ENCODE results near the gene PTPRU.
"Not testable (repeated sequence)": the region's sequence is repeated elsewhere in the genome, so short reads cannot be mapped to it uniquely, and the experiment has no call there.

The PTPRU gene

GRCh38 chr1:29291756-29292155 lies 55.4 kb downstream of the PTPRU start:
- DNase-seq (ENCODE audit: low read depth, low spot score): no peak
- Histone ChIP-seq H3K4me1 (ENCODE audit: insufficient read depth, insufficient read length) (peaks cover 10% of the 10 kb centered on the region), H3K4me3 (ENCODE audit: insufficient read length, low read depth) (no peak overlapping the region), H3K9me3 (ENCODE audit: insufficient read depth, low read length) (no peaks in the 10 kb centered on the region), H3K27me3 (ENCODE audit: insufficient read depth, insufficient read length) (no peaks in the 10 kb centered on the region), H3K9ac (ENCODE audit: insufficient read length, low read depth) (no peak overlapping the region), H3K36me3 (ENCODE audit: insufficient read depth, insufficient read length, low read length) (peaks cover 17% of the 10 kb centered on the region)
- no peak for TF ChIP-seq YY1 (IDR thresholded peaks at IDR 0.05; ENCODE audit: insufficient read depth, insufficient read length)
- no peak for TF ChIP-seq SUZ12 (IDR thresholded peaks at IDR 0.05; ENCODE audit: extremely low read depth, insufficient read depth, insufficient read length)
- no peak for TF ChIP-seq ZNF274 (IDR thresholded peaks at IDR 0.05; ENCODE audit: low read depth, low read length)

- TF ChIP-seq SUZ12 (IDR thresholded peaks at IDR 0.05; ENCODE audit: extremely low read depth, insufficient read depth, insufficient read length) (no peak), ZNF274 (IDR thresholded peaks at IDR 0.05; ENCODE audit: low read depth, low read length) (no peak), YY1 (IDR thresholded peaks at IDR 0.05; ENCODE audit: insufficient read depth, insufficient read length) (no peak)
- no peak overlapping the region for H3K4me3 ChIP-seq (ENCODE audit: insufficient read length, low read depth)
- no peak overlapping the region for H3K9ac ChIP-seq (ENCODE audit: insufficient read length, low read depth)
- no peaks in the 10 kb centered on the region for H3K27me3 ChIP-seq (ENCODE audit: insufficient read depth, insufficient read length)
- H3K36me3 ChIP-seq (ENCODE audit: insufficient read depth, insufficient read length, low read length): peaks cover 17% of the 10 kb centered on the region
- H3K9me3 ChIP-seq (ENCODE audit: insufficient read depth, low read length): no peaks in the 10 kb centered on the region
- DNase-seq (ENCODE audit: low read depth, low spot score): no peak
- H3K4me1 ChIP-seq (ENCODE audit: insufficient read depth, insufficient read length): peaks cover 11% of the 10 kb centered on the region
Observed at GRCh38 chr1:29292344-29292743, 56.0 kb downstream of the PTPRU start.

GRCh38 chr1:29297450-29297849 lies 61.1 kb downstream of the PTPRU start:
- Histone ChIP-seq H3K4me1 (ENCODE audit: insufficient read depth, insufficient read length) (peaks cover 8% of the 10 kb centered on the region), H3K9ac (ENCODE audit: insufficient read length, low read depth) (no peak overlapping the region), H3K4me3 (ENCODE audit: insufficient read length, low read depth) (no peak overlapping the region), H3K27me3 (ENCODE audit: insufficient read depth, insufficient read length) (no peaks in the 10 kb centered on the region), H3K9me3 (ENCODE audit: insufficient read depth, low read length) (no peaks in the 10 kb centered on the region), H3K36me3 (ENCODE audit: insufficient read depth, insufficient read length, low read length) (peaks cover 13% of the 10 kb centered on the region)
- TF ChIP-seq YY1 (IDR thresholded peaks at IDR 0.05; ENCODE audit: insufficient read depth, insufficient read length) (no peak), SUZ12 (IDR thresholded peaks at IDR 0.05; ENCODE audit: extremely low read depth, insufficient read depth, insufficient read length) (no peak), ZNF274 (IDR thresholded peaks at IDR 0.05; ENCODE audit: low read depth, low read length) (no peak)
- DNase-seq (ENCODE audit: low read depth, low spot score): no peak

GRCh38 chr1:29298246-29298645 lies 61.9 kb downstream of the PTPRU start:
- no peak for DNase-seq (ENCODE audit: low read depth, low spot score)
- TF ChIP-seq ZNF274 (IDR thresholded peaks at IDR 0.05; ENCODE audit: low read depth, low read length) (no peak), YY1 (IDR thresholded peaks at IDR 0.05; ENCODE audit: insufficient read depth, insufficient read length) (no peak), SUZ12 (IDR thresholded peaks at IDR 0.05; ENCODE audit: extremely low read depth, insufficient read depth, insufficient read length) (no peak)
- Histone ChIP-seq H3K36me3 (ENCODE audit: insufficient read depth, insufficient read length, low read length) (peaks cover 13% of the 10 kb centered on the region), H3K9me3 (ENCODE audit: insufficient read depth, low read length) (no peaks in the 10 kb centered on the region), H3K4me3 (ENCODE audit: insufficient read length, low read depth) (no peak overlapping the region), H3K4me1 (ENCODE audit: insufficient read depth, insufficient read length) (peaks cover 10% of the 10 kb centered on the region), H3K27me3 (ENCODE audit: insufficient read depth, insufficient read length) (no peaks in the 10 kb centered on the region), H3K9ac (ENCODE audit: insufficient read length, low read depth) (no peak overlapping the region)

- no peak for DNase-seq (ENCODE audit: low read depth, low spot score)
- Histone ChIP-seq H3K36me3 (ENCODE audit: insufficient read depth, insufficient read length, low read length) (peaks cover 20% of the 10 kb centered on the region), H3K27me3 (ENCODE audit: insufficient read depth, insufficient read length) (no peaks in the 10 kb centered on the region), H3K4me1 (ENCODE audit: insufficient read depth, insufficient read length) (peaks cover 10% of the 10 kb centered on the region), H3K9me3 (ENCODE audit: insufficient read depth, low read length) (no peaks in the 10 kb centered on the region), H3K9ac (ENCODE audit: insufficient read length, low read depth) (no peak overlapping the region), H3K4me3 (ENCODE audit: insufficient read length, low read depth) (no peak overlapping the region)
- no peak for TF ChIP-seq SUZ12 (IDR thresholded peaks at IDR 0.05; ENCODE audit: extremely low read depth, insufficient read depth, insufficient read length)
Observed at GRCh38 chr1:29299446-29299845, 63.1 kb downstream of the PTPRU start.

- not testable (repeated sequence) for DNase-seq (ENCODE audit: low read depth, low spot score); H3K27me3 ChIP-seq (ENCODE audit: insufficient read depth, insufficient read length); H3K4me3 ChIP-seq (ENCODE audit: insufficient read length, low read depth); H3K9ac ChIP-seq (ENCODE audit: insufficient read length, low read depth); H3K9me3 ChIP-seq (ENCODE audit: insufficient read depth, low read length)
- H3K36me3 ChIP-seq (ENCODE audit: insufficient read depth, insufficient read length, low read length): peaks cover 31% of the 10 kb centered on the region
- H3K4me1 ChIP-seq (ENCODE audit: insufficient read depth, insufficient read length): peaks cover 17% of the 10 kb centered on the region
Observed at GRCh38 chr1:29301732-29302131, 65.4 kb downstream of the PTPRU start.

GRCh38 chr1:29303201-29304024 lies 67.1 kb downstream of the PTPRU start:
- H3K27me3 ChIP-seq (ENCODE audit: insufficient read depth, insufficient read length): no peaks in the 10 kb centered on the region
- TF ChIP-seq YY1 (IDR thresholded peaks at IDR 0.05; ENCODE audit: insufficient read depth, insufficient read length) (no peak), SUZ12 (IDR thresholded peaks at IDR 0.05; ENCODE audit: extremely low read depth, insufficient read depth, insufficient read length) (no peak), ZNF274 (IDR thresholded peaks at IDR 0.05; ENCODE audit: low read depth, low read length) (no peak)
- peaks cover 31% of the 10 kb centered on the region for H3K36me3 ChIP-seq (ENCODE audit: insufficient read depth, insufficient read length, low read length)
- H3K9me3 ChIP-seq (ENCODE audit: insufficient read depth, low read length): no peaks in the 10 kb centered on the region
- peaks cover 11% of the 10 kb centered on the region for H3K4me1 ChIP-seq (ENCODE audit: insufficient read depth, insufficient read length)
- no peak overlapping the region for H3K4me3 ChIP-seq (ENCODE audit: insufficient read length, low read depth)
- no peak overlapping the region for H3K9ac ChIP-seq (ENCODE audit: insufficient read length, low read depth)
- no peak for DNase-seq (ENCODE audit: low read depth, low spot score)
